ENCODE results near the gene CEACAM19.

GRCh38 chr19:44726465-44726864, 55.2 kb downstream of the CEACAM19 start:
- TF ChIP-seq, protein P1, sequence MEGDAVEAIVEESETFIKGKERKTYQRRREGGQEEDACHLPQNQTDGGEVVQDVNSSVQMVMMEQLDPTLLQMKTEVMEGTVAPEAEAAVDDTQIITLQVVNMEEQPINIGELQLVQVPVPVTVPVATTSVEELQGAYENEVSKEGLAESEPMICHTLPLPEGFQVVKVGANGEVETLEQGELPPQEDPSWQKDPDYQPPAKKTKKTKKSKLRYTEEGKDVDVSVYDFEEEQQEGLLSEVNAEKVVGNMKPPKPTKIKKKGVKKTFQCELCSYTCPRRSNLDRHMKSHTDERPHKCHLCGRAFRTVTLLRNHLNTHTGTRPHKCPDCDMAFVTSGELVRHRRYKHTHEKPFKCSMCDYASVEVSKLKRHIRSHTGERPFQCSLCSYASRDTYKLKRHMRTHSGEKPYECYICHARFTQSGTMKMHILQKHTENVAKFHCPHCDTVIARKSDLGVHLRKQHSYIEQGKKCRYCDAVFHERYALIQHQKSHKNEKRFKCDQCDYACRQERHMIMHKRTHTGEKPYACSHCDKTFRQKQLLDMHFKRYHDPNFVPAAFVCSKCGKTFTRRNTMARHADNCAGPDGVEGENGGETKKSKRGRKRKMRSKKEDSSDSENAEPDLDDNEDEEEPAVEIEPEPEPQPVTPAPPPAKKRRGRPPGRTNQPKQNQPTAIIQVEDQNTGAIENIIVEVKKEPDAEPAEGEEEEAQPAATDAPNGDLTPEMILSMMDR (conservative IDR thresholded peaks at IDR 0.05 in 1 of 2, IDR thresholded peaks at IDR 0.05 in 1 of 2; ENCODE audit: low read depth in 1 of 2, low read length in 2 of 2) = no peak
- TF ChIP-seq EZH2 (IDR thresholded peaks at IDR 0.05; ENCODE audit: low read length, missing control alignments) = no peak
